GM21423 (cell line): ENCODE results near the gene ARHGEF37.

Source experiments
- ATAC-seq: cut with Tn5 transposase; IDR thresholded peaks from one replicate; pipeline ENCODE4 v1.9.1; 2021; ENCODE audit warnings: mild to moderate bottlenecking, moderate library complexity; ENCODE audit not compliant: unreplicated experiment

The ARHGEF37 gene

DNA sequence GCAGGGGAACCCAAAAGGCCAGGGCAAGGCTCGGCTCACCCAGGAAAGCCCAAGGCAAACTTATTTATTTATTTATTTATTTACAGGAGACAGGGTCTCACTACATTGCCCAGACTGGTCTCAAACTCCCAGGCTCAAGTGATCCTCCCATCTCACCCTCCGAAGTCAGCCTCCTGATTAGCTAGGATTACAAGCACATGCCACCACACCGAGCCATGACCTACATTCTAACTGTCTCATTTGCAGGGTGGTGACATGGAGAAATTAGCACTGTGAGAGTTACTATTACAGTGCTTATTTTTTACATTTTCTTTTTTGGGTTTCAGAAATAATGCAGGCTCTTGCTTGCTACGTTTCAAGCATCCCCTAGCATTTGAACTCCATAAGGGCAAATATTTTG lies 18.1 kb downstream of the ARHGEF37 start:
- ATAC-seq = no peak

DNA sequence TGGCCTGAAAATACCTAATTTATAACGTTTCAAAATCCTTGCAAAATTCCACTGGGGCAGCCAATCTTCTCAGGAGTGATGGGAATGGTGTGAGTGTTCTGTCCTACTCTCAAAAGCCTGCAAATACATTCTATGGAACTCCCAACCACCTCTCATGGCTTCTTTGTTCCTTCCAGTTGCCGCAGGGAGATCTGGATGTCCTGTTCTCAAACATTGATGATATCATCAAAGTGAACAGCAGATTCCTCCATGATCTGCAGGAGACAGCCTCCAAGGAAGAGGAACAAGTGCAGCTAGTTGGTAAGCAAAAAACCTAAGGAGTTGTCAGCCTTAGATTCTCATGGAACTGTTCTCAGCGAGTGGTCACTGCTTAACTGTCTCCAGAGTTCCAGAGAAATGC lies 19.6 kb downstream of the ARHGEF37 start:
- no peak for ATAC-seq

DNA sequence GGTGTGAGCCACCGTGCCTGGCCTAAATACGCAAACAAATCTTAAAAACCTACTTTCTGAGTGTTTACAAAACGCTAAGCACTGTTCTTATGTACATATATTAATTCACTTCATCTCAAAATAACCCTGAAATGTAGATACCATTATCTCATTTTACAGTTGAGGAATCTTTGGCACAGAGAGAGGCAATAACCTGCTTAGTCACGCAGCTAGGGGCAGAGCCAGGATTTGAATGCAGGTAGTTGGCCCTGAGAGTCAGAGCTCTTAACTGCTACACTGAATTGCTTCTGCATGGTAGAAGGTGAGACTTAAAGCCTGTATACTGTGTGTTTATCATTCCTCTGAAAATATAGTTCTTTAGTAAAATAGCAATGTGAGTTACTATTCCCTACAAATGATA lies 21.9 kb downstream of the ARHGEF37 start:
- no peak for ATAC-seq

DNA sequence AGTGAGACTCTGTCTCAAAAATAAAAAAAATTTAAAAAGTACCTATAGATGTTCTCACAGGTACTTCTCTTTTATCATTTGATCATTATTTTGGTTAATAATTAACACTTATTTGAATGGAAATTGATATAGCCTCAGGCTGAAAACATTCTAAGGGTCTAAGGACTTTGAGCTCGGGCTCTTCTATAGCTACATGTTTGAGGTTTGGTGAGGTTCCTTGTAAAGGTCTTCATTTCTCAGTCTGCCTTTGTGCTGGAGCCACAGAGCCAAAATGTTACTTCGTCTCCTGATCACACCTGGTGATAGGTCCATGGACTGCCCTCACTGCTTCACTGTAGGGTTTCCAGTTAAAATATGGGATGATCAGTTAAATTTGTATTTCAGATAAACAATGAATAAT lies 22.6 kb downstream of the ARHGEF37 start:
- no peak for ATAC-seq

DNA sequence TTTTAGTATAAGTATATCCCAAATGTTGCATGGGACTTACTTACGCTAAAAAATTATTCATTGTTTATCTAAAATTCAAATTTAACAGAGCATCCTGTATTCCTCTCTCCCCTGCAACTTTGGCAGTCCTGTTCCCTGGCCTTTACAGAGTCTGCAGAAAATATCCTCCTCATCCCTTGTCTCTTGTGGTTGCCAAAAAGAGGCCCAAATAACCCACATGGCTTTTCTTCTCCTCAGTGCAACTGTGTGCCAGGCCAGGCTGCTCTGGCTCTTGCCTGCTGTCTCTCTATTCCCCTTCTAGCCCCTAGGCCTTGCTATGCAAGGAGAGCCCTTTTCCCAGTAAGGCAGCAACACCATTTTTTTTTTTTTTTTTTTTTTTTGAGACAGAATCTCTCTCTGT lies 23.0 kb downstream of the ARHGEF37 start:
- ATAC-seq = no peak

DNA sequence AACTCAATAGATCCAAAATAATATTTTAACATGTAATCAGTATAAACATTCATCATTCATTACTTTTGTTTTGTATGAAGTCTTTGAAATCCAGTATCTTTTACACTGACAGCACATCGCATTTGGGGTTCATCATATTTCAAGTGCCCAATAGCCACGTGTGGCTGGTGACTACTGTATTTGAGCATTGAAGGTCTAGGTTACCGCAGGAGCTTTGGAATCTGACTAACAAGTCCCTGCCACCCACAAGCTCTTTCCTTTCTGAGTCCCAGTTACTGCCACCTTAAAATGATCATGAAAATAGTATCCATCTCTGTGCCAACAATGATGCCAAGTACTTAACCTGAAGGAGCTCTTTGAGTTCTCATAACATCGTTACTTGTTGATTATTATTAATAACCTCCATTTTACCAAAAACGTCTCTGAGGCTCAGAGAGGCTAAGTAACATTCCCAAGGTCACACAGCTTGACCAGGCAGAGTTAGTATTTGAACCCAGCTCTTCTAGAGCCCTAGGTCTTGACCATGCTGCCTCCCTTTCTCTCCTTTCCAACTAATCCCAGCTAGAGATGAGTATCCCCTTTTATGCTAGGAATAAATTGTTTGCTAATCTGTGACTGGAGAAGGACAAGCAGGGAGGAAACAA lies 24.2 kb downstream of the ARHGEF37 start:
- no peak for ATAC-seq

DNA sequence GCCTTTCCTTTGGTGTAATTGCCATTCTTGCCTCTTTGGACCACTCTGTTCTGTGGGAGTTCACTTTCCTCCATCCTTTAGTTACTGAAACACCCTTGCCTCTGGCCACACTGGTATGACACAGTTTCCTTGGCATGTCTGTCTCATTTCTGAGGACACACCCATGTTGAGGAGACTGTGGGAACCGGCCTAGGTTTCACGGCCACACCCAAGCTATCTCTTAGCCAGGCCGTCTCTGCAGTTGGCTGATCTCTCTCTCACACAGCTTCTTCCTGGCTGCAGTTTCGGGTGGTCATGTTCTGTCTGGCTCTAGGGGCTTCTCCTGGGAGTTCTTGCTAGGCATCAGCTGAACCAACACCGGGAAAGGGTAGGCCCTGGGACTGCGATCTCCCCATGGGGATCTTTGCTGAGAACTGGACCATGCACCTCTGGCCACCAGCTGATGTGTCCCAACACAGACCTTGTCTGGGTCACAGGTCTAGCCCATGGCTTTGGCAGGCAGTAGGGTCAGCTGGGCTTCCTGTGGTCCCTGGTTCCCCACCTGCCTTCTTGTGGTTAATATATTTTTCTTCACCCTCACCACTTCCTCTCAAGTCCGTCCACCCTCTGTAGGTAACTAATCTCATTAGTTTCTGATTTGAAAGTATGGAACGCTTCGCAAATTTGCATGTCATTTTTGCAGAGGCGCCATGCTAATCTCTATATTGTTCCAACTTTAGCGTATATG lies 24.9 kb downstream of the ARHGEF37 start:
- ATAC-seq = peak; percentile 94

DNA sequence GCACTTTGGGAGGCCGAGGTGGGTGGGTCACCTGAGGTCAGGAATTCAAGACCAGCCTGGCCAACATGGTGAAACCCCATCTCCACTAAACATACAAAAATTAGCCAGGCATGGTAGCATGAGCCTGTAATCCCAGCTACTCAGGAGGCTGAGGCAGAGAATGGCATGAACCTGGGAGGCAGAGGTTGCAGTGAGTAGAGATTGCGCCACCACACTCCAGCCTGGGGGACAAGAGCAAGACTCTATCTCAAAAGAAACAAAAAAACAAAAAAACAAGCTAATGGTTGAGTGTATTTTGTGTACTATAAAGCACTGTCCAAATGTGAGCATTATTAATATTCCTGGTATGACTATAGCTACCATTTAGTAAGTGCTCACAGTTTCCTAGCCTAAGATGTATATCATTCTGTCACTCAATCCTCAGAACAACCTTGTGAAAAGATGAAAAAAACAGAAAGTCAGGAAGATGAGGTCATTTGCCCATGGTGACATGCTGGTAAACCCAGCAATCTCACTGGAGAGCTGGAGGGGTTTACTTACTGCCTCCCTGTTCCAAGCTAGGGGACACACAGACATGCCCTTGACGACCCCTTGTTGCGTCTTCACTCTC lies 27.7 kb downstream of the ARHGEF37 start:
- no peak for ATAC-seq

- ATAC-seq = no peak
Measured at GRCh38 chr5:149609640-149610219, 28.4 kb downstream of the ARHGEF37 start.

GRCh38 chr5:149610589-149611255 lies 29.4 kb downstream of the ARHGEF37 start:
- no peak for ATAC-seq

DNA sequence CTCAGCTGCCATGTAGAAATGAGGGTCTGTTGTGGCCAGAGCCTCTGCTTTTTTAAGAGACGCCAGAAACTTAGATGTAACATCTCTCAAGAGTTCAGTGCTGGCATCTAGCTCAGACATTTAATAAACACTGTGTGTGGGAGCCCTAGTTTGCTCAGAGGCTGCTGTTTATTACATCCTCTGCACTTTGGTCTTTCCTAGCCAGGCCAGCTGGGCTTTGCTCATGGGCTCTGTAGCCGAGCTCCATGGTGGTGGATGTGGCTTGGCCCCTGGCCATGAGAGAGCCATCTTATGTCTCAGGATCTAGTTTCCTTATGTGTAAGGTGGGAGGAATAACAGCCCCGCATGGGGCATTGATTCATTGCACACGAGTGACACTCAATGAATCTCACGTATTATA lies 30.0 kb downstream of the ARHGEF37 start:
- no peak for ATAC-seq

GRCh38 chr5:149614034-149614907 lies 33.0 kb downstream of the ARHGEF37 start:
- no peak for ATAC-seq

GRCh38 chr5:149615976-149616375 lies 34.7 kb downstream of the ARHGEF37 start:
- no peak for ATAC-seq

GRCh38 chr5:149616727-149617285 lies 35.5 kb downstream of the ARHGEF37 start:
- peak; percentile 72 for ATAC-seq

- ATAC-seq = no peak
Measured at GRCh38 chr5:149617760-149618306, 36.5 kb downstream of the ARHGEF37 start.

- peak; percentile 44 for ATAC-seq
Measured at GRCh38 chr5:149618581-149619248, 37.4 kb downstream of the ARHGEF37 start.

DNA sequence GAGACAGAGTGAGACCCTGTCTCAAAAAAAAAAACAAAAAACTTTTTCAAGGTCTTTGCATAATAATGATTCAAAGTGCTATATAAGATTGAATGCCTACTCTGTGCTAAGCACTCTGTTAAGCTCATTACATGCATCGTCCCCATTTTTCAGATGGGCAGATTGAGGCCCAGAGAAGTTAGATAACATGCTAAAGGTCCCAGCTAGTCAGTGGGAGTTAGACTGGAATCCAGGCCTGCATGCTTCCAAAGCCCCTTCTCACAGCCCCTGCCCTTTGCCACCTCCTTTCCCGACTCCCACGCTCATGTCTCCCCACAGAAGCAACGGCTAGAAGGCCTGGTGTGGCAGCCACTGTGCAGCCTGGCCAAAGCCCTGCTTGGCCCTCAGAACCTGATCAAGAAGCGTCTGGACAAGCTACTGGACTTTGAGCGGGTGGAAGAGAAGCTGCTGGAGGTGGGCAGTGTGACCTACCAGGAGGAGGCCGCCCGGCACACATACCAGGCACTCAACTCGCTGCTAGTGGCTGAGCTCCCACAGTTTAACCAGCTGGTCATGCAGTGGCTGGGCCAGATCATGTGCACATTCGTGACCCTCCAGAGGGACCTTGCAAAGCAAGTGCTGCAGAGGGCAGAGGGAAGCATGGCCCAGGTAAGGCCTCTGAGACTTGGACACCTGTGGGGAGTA lies 40.3 kb downstream of the ARHGEF37 start:
- ATAC-seq = no peak

DNA sequence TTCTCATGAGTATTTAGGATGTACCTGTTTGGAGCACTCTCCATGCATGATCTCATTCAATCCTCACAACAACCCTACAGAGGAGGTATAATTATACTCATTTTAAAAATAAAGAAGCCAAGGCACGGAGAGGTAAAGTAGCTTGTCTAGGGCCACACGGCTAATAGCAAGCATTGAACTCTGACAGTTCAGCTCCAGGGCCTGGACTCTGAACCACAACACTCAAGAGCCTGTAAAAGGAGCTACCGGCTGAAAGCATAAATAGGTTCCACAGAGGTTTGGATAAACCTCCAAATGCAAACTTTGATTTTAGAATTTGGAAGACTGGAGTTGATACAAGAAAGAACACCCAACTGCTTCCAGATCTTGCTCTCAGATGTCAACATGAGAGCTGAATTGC lies 41.2 kb downstream of the ARHGEF37 start:
- ATAC-seq = no peak

DNA sequence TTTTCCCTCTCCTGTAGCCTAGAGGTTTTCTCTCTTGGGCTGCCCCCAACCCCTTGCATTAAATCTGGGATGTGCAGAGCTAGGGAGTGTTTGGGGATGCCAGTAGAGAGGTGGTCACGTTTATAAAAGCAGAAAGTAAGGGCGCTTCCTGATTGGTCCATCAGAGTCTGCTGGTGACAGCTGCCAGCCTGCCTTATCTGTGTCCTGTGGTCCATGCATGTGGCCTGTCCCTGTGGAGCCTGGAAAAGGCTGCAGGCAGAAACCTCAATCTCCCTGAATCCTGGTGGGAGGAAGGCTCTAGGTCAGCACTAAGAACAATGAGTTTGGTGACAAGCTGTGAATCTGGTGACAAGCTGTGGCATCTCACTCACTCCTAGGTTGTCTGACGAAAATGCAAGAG lies 42.2 kb downstream of the ARHGEF37 start:
- ATAC-seq = no peak
